ENCODE measurements around the gene TBKBP1.
A peak's percentile ranks its signal among the peaks of the same experiment; 100 is the strongest.

The TBKBP1 gene

GRCh38 chr17:47693731-47694580, at the start of gene TBKBP1:
Gene TBKBP1 (plus strand): TSS chr17:47694161. CDS start chr17:47696113, 1,952 bp downstream.
- no peak for DNase-seq

- no peak for DNase-seq
Observed at GRCh38 chr17:47644324-47644723, 49.6 kb upstream of the TBKBP1 start.

- peak; percentile 99 for DNase-seq
Observed at GRCh38 chr17:47649153-47649971, 44.6 kb upstream of the TBKBP1 start, which contains the start of gene KPNB1. Gene KPNB1 (plus strand): TSS chr17:47649919. CDS start chr17:47650245, 326 bp downstream.

GRCh38 chr17:47649972-47650524, 43.9 kb upstream of the TBKBP1 start:
- DNase-seq, result peak; percentile 74

GRCh38 chr17:47650525-47651522, 43.1 kb upstream of the TBKBP1 start:
- DNase-seq, result peak; percentile 90

- DNase-seq, result no peak
Observed at GRCh38 chr17:47651704-47652103, 42.3 kb upstream of the TBKBP1 start.

- no peak for DNase-seq
Observed at GRCh38 chr17:47652570-47652969, 41.4 kb upstream of the TBKBP1 start.

GRCh38 chr17:47653442-47653841, 40.5 kb upstream of the TBKBP1 start:
- DNase-seq, result no peak

GRCh38 chr17:47654991-47655390, 39.0 kb upstream of the TBKBP1 start:
- DNase-seq, result no peak

- DNase-seq, result no peak
Observed at GRCh38 chr17:47660064-47660492, 33.9 kb upstream of the TBKBP1 start.

GRCh38 chr17:47663912-47664623, 29.9 kb upstream of the TBKBP1 start:
- DNase-seq, result peak; percentile 23

GRCh38 chr17:47664624-47664941, 29.4 kb upstream of the TBKBP1 start:
- DNase-seq, result no peak

GRCh38 chr17:47665655-47666054, 28.3 kb upstream of the TBKBP1 start:
- DNase-seq, result no peak

- no peak for DNase-seq
Observed at GRCh38 chr17:47669081-47669480, 24.9 kb upstream of the TBKBP1 start.

- no peak for DNase-seq
Observed at GRCh38 chr17:47670064-47670463, 23.9 kb upstream of the TBKBP1 start.

- no peak for DNase-seq
Observed at GRCh38 chr17:47674499-47674898, 19.5 kb upstream of the TBKBP1 start.

- DNase-seq, result no peak
Observed at GRCh38 chr17:47675380-47676198, 18.4 kb upstream of the TBKBP1 start.

- no peak for DNase-seq
Observed at GRCh38 chr17:47676199-47676472, 17.8 kb upstream of the TBKBP1 start.

GRCh38 chr17:47676510-47677165, 17.3 kb upstream of the TBKBP1 start:
- no peak for DNase-seq

GRCh38 chr17:47678196-47678595, 15.8 kb upstream of the TBKBP1 start:
- no peak for DNase-seq

Measured in T1000 (cell line).